ENCODE data around the gene BLID. TPM values are rescaled to one million over a fixed set of nuclear protein-coding genes. Genes with fewer than 3 reads are reported as not detected.

BLID gene
- total and polyA plus RNA-seq, 4 donors = 0.25 to 4.5 TPM; not detected in 2

GRCh38 chr11:122113836-122114825 lies 1.9 kb downstream of the BLID start:
- 82 to 85% methylated on average over 8 of the region's 8 CpGs for WGBS, 2 donors
- H3K27me3 ChIP-seq (ENCODE audit: control insufficient read depth in 3 of 3, insufficient read depth in 3 of 3, low read length in 2 of 3) = no peaks in the 10 kb centered on the region
- ATAC-seq (ENCODE audit: insufficient read depth, low FRiP score) (no peak), DNase-seq (peak in 1 of 3 donors; percentile 68)
- no peaks in the 10 kb centered on the region for H3K36me3 ChIP-seq (ENCODE audit: control insufficient read depth in 4 of 4, insufficient read depth in 4 of 4, low read length in 4 of 4)
- no peaks in the 10 kb centered on the region for H3K4me1 ChIP-seq (ENCODE audit: control insufficient read depth in 5 of 5, insufficient read depth in 5 of 5, low read length in 5 of 5)
- TF ChIP-seq CTCF (IDR thresholded peaks at IDR 0.05; ENCODE audit: control extremely low read depth, extremely low read depth) = no peak
- no peak overlapping the region for H3K27ac ChIP-seq (ENCODE audit: low read depth in 1 of 2, low read length in 1 of 2)
- no peak overlapping the region for H3K9ac ChIP-seq (ENCODE audit: insufficient read depth in 1 of 2, low read length in 2 of 2)
- no peaks in the 10 kb centered on the region for H3K9me3 ChIP-seq (ENCODE audit: control insufficient read depth in 4 of 4, insufficient read depth in 3 of 4, low read length in 3 of 4)
- H3K4me3 ChIP-seq = no peak overlapping the region

- WGBS, 2 donors = 86 to 91% methylated on average over 5 of the region's 5 CpGs
- no peak overlapping the region for H3K9ac ChIP-seq (ENCODE audit: insufficient read depth in 1 of 2, low read length in 2 of 2)
- DNase-seq = no peak
- H3K27ac ChIP-seq (ENCODE audit: low read depth in 1 of 2, low read length in 1 of 2) = no peak overlapping the region
- no peaks in the 10 kb centered on the region for H3K36me3 ChIP-seq (ENCODE audit: control insufficient read depth in 4 of 4, insufficient read depth in 4 of 4, low read length in 4 of 4)
- no peak for TF ChIP-seq CTCF (IDR thresholded peaks at IDR 0.05; ENCODE audit: control extremely low read depth, extremely low read depth)
- no peaks in the 10 kb centered on the region for H3K4me1 ChIP-seq (ENCODE audit: control insufficient read depth in 5 of 5, insufficient read depth in 5 of 5, low read length in 5 of 5)
- no peak for ATAC-seq (ENCODE audit: insufficient read depth, low FRiP score)
- no peaks in the 10 kb centered on the region for H3K27me3 ChIP-seq (ENCODE audit: control insufficient read depth in 3 of 3, insufficient read depth in 3 of 3, low read length in 2 of 3)
- H3K4me3 ChIP-seq = no peak overlapping the region
- no peaks in the 10 kb centered on the region for H3K9me3 ChIP-seq (ENCODE audit: control insufficient read depth in 4 of 4, insufficient read depth in 3 of 4, low read length in 3 of 4)
Measured at GRCh38 chr11:122112470-122113365, 3.3 kb downstream of the BLID start.

- no peak for TF ChIP-seq CTCF (IDR thresholded peaks at IDR 0.05; ENCODE audit: control extremely low read depth, extremely low read depth)
- Histone ChIP-seq H3K27ac (ENCODE audit: low read depth in 1 of 2, low read length in 1 of 2) (no peak overlapping the region), H3K9me3 (ENCODE audit: control insufficient read depth in 4 of 4, insufficient read depth in 3 of 4, low read length in 3 of 4) (no peaks in the 10 kb centered on the region), H3K36me3 (ENCODE audit: control insufficient read depth in 4 of 4, insufficient read depth in 4 of 4, low read length in 4 of 4) (no peaks in the 10 kb centered on the region), H3K4me1 (ENCODE audit: control insufficient read depth in 5 of 5, insufficient read depth in 5 of 5, low read length in 5 of 5) (peaks cover 0 to 1% (median 0%) of the 10 kb centered on the region in 5 donors), H3K9ac (ENCODE audit: insufficient read depth in 1 of 2, low read length in 2 of 2) (no peak overlapping the region), H3K27me3 (ENCODE audit: control insufficient read depth in 3 of 3, insufficient read depth in 3 of 3, low read length in 2 of 3) (no peaks in the 10 kb centered on the region), H3K4me3 (no peak overlapping the region)
- DNase-seq = no peak
- ATAC-seq (ENCODE audit: insufficient read depth, low FRiP score) = no peak
- 96 to 98% methylated on average over 4 of the region's 4 CpGs for WGBS, 2 donors
Measured at GRCh38 chr11:122109932-122110331, 6.1 kb downstream of the BLID start.
